ENCODE measurements around the gene FRS2.

DNA sequence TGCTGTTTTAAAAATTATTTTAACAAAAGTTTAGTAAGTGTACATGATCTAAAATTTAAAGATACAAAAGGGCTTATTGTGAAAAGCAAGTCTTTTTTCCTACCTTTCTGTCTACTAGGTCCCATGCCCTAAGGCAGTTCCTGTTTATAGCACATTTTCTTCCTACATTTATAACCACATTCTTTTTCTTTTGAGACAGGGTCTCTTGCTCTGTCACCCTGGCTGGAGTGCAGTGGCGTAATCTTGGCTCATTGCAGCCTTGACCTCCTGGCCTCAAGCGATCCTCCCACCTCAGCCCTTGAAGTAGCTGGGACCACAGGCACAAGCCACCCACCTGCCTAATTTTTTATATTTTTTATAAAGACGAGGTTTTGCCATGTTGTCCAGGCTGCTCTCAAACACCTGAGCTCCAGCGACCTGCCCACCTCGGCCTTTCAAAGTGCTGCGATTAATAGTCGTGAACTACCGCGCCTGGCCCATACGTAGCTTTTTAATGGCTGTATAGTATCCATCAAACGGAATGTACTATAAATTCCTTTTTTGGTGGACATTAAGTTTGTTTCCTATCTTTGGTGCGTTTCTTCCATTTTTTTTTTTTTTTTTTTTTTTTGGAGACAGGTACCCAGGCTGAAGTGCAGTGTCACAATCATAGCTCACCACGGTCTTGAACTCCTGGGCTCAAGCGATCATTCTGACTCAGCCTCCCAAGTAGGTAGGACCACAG is 20.9 kb downstream of the FRS2 start:
- TF ChIP-seq, protein P1, sequence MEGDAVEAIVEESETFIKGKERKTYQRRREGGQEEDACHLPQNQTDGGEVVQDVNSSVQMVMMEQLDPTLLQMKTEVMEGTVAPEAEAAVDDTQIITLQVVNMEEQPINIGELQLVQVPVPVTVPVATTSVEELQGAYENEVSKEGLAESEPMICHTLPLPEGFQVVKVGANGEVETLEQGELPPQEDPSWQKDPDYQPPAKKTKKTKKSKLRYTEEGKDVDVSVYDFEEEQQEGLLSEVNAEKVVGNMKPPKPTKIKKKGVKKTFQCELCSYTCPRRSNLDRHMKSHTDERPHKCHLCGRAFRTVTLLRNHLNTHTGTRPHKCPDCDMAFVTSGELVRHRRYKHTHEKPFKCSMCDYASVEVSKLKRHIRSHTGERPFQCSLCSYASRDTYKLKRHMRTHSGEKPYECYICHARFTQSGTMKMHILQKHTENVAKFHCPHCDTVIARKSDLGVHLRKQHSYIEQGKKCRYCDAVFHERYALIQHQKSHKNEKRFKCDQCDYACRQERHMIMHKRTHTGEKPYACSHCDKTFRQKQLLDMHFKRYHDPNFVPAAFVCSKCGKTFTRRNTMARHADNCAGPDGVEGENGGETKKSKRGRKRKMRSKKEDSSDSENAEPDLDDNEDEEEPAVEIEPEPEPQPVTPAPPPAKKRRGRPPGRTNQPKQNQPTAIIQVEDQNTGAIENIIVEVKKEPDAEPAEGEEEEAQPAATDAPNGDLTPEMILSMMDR (conservative IDR thresholded peaks at IDR 0.05) = no peak
- TF ChIP-seq ZFX (IDR thresholded peaks at IDR 0.05) = no peak

Measured in C4-2B (cell line).